Inflammatory macrophage treated with lipopolysaccharide for 1 hour (primary cell): Measurements from ENCODE around the gene ZNF426.

Experiments used
- DNase-seq, 2 donors: peaks; one replicate each; pipeline ENCODE4 v3.0.0-alpha.2; 2020 to 2022

The ZNF426 gene

GRCh38 chr19:9494096-9494495, 44.3 kb downstream of the ZNF426 start:
- no peak for DNase-seq

- DNase-seq, result no peak
Measured at GRCh38 chr19:9487016-9487415, 51.4 kb downstream of the ZNF426 start.

GRCh38 chr19:9485140-9485539, 53.3 kb downstream of the ZNF426 start:
- DNase-seq, result no peak

GRCh38 chr19:9474975-9475374, 63.5 kb downstream of the ZNF426 start:
- no peak for DNase-seq
